GM18499 (cell line): ENCODE data around the gene GPC5.
"Not testable (repeated sequence)": the region's sequence is repeated elsewhere in the genome, so short reads cannot be mapped to it uniquely, and the experiment has no call there.

Experiments used
- ATAC-seq: cut with Tn5 transposase; IDR thresholded peaks from one replicate; pipeline ENCODE4 v1.9.1; 2021; ENCODE audit warnings: moderate number of reproducible peaks; ENCODE audit not compliant: insufficient read depth, unreplicated experiment

The GPC5 gene

GRCh38 chr13:92830821-92831220 lies 1432.4 kb downstream of the GPC5 start:
- no peak for ATAC-seq

- no peak for ATAC-seq
Measured at GRCh38 chr13:92833071-92833470, 1434.7 kb downstream of the GPC5 start.

GRCh38 chr13:92836171-92836570 lies 1437.8 kb downstream of the GPC5 start:
- ATAC-seq = no peak

- no peak for ATAC-seq
Measured at GRCh38 chr13:92838786-92839185, 1440.4 kb downstream of the GPC5 start.

GRCh38 chr13:92842145-92842544 lies 1443.7 kb downstream of the GPC5 start:
- no peak for ATAC-seq

- ATAC-seq = no peak
Measured at GRCh38 chr13:92843549-92843948, 1445.1 kb downstream of the GPC5 start.

- no peak for ATAC-seq
Measured at GRCh38 chr13:92849381-92849780, 1451.0 kb downstream of the GPC5 start.

- ATAC-seq = no peak
Measured at GRCh38 chr13:92864584-92865284, 1466.3 kb downstream of the GPC5 start.

- no peak for ATAC-seq
Measured at GRCh38 chr13:92873029-92873428, 1474.6 kb downstream of the GPC5 start.

- ATAC-seq = no peak
Measured at GRCh38 chr13:92886535-92887077, 1488.2 kb downstream of the GPC5 start.

- ATAC-seq = no peak
Measured at GRCh38 chr13:92894447-92894846, 1496.0 kb downstream of the GPC5 start.

GRCh38 chr13:92896842-92897241 lies 1498.4 kb downstream of the GPC5 start:
- no peak for ATAC-seq

GRCh38 chr13:92898946-92899345 lies 1500.5 kb downstream of the GPC5 start:
- not testable (repeated sequence) for ATAC-seq

- no peak for ATAC-seq
Measured at GRCh38 chr13:92900446-92900845, 1502.0 kb downstream of the GPC5 start.

GRCh38 chr13:92901739-92902138 lies 1503.3 kb downstream of the GPC5 start:
- no peak for ATAC-seq

- no peak for ATAC-seq
Measured at GRCh38 chr13:92912629-92913028, 1514.2 kb downstream of the GPC5 start.

- ATAC-seq = no peak
Measured at GRCh38 chr13:92913840-92914239, 1515.4 kb downstream of the GPC5 start.
